ENCODE results near the gene TEAD3. TPM values are rescaled to one million over a fixed set of nuclear protein-coding genes. Genes with fewer than 3 reads are reported as not detected.

The TEAD3 gene
- total and polyA plus RNA-seq, 4 donors = 1.9 to 6.8 (median 4.5) TPM

- TF ChIP-seq FOXA2 (IDR thresholded peaks at IDR 0.05) = no peak
- no peak for TF ChIP-seq NR2F2 (IDR thresholded peaks at IDR 0.05)
- no peak for TF ChIP-seq ZBTB33 (IDR thresholded peaks at IDR 0.05)
- TF ChIP-seq HNF4A (conservative IDR thresholded peaks at IDR 0.05) = no peak
- TF ChIP-seq REST (IDR thresholded peaks at IDR 0.05) = no peak
- no peak for TF ChIP-seq MAX (IDR thresholded peaks at IDR 0.05)
- no peak for TF ChIP-seq YY1 (IDR thresholded peaks at IDR 0.05)
- no peak for TF ChIP-seq CTCF (IDR thresholded peaks at IDR 0.05; ENCODE audit: low read depth, low read length, missing input control)
- no peak for TF ChIP-seq SP1 (IDR thresholded peaks at IDR 0.05)
- no peak for TF ChIP-seq EGR1 (IDR thresholded peaks at IDR 0.05; ENCODE audit: low read depth in 2 of 2)
- no peak for TF ChIP-seq TAF1 (conservative IDR thresholded peaks at IDR 0.05)
- TF ChIP-seq RAD21 (IDR thresholded peaks at IDR 0.05) = no peak
- TF ChIP-seq RXRA (IDR thresholded peaks at IDR 0.05) = no peak
- TF ChIP-seq GABPA (IDR thresholded peaks at IDR 0.05 in 1 of 2, conservative IDR thresholded peaks at IDR 0.05 in 1 of 2) = no peak
- no peak for TF ChIP-seq JUND (IDR thresholded peaks at IDR 0.05)
Observed at GRCh38 chr6:35445691-35446090, 51.2 kb downstream of the TEAD3 start.

GRCh38 chr6:35443341-35444030 lies 53.4 kb downstream of the TEAD3 start:
- no peak overlapping the region for H3K9ac ChIP-seq (ENCODE audit: low read depth in 1 of 2, low read length in 2 of 2)
- H3K27ac ChIP-seq (ENCODE audit: low read depth in 1 of 2, low read length in 2 of 2) = no peak overlapping the region
- no peak overlapping the region for H3K4me3 ChIP-seq (ENCODE audit: low read depth in 1 of 3, low read length in 3 of 3)
- 92% methylated on average over 9 of the region's 9 CpGs for WGBS
- H3K27me3 ChIP-seq (ENCODE audit: control insufficient read depth in 4 of 4, insufficient read depth in 4 of 4, low read length in 3 of 4) = no peaks in the 10 kb centered on the region
- DNase-seq (ENCODE audit: low spot score) = no peak
- H3K4me1 ChIP-seq (ENCODE audit: control insufficient read depth in 4 of 4, insufficient read depth in 4 of 4, low read length in 3 of 4) = no peaks in the 10 kb centered on the region
- no peaks in the 10 kb centered on the region for H3K9me3 ChIP-seq (ENCODE audit: control insufficient read depth in 4 of 4, low read length in 3 of 4)
- no peaks in the 10 kb centered on the region for H3K36me3 ChIP-seq (ENCODE audit: control insufficient read depth in 4 of 4, insufficient read depth in 3 of 4, low read depth in 1 of 4, low read length in 3 of 4)
- TF ChIP-seq ATF3 (IDR thresholded peaks at IDR 0.05) (no peak), EGR1 (IDR thresholded peaks at IDR 0.05; ENCODE audit: low read depth in 2 of 2) (no peak), JUND (IDR thresholded peaks at IDR 0.05) (no peak), NR2F2 (IDR thresholded peaks at IDR 0.05) (no peak), CTCF (IDR thresholded peaks at IDR 0.05; ENCODE audit: low read depth, low read length, missing input control) (no peak), HNF4A (conservative IDR thresholded peaks at IDR 0.05) (no peak), TAF1 (conservative IDR thresholded peaks at IDR 0.05) (no peak), ZBTB33 (IDR thresholded peaks at IDR 0.05) (no peak), YY1 (IDR thresholded peaks at IDR 0.05) (no peak)

More at GRCh38 chr6:35445691-35446090, 51.2 kb downstream of the TEAD3 start:
- H3K27me3 ChIP-seq (ENCODE audit: control insufficient read depth in 4 of 4, insufficient read depth in 4 of 4, low read length in 3 of 4) = no peaks in the 10 kb centered on the region
- no peaks in the 10 kb centered on the region for H3K4me1 ChIP-seq (ENCODE audit: control insufficient read depth in 4 of 4, insufficient read depth in 4 of 4, low read length in 3 of 4)
- no peak overlapping the region for H3K9ac ChIP-seq (ENCODE audit: low read depth in 1 of 2, low read length in 2 of 2)
- WGBS = 83% methylated on average over 7 of the region's 7 CpGs
- no peak overlapping the region for H3K4me3 ChIP-seq (ENCODE audit: low read depth in 1 of 3, low read length in 3 of 3)
- DNase-seq (ENCODE audit: low spot score) = no peak
- no peaks in the 10 kb centered on the region for H3K36me3 ChIP-seq (ENCODE audit: control insufficient read depth in 4 of 4, insufficient read depth in 3 of 4, low read depth in 1 of 4, low read length in 3 of 4)
- no peak overlapping the region for H3K27ac ChIP-seq (ENCODE audit: low read depth in 1 of 2, low read length in 2 of 2)
- H3K9me3 ChIP-seq (ENCODE audit: control insufficient read depth in 4 of 4, low read length in 3 of 4) = no peaks in the 10 kb centered on the region

Measured in liver (tissue), 9 donors.